H9 (cell line): ENCODE data around the gene F2. TPM values are rescaled to one million over a fixed set of nuclear protein-coding genes. Genes with fewer than 3 reads are reported as not detected.

Source experiments
- DNase-seq: peaks from one replicate; pipeline ENCODE4 v3.0.0-alpha.2; 2017
- H2AFZ ChIP-seq: one replicate; pipeline ENCODE4 v1.6.1; 2013; ENCODE audit warnings: mild to moderate bottlenecking, low read length, control low read depth, moderate library complexity
- H2AK5ac ChIP-seq: 2 replicates; pipeline ENCODE4 v1.6.1; 2013; ENCODE audit warnings: low read length, control low read depth, mixed read lengths; ENCODE audit not compliant: insufficient read length
- H2BK120ac ChIP-seq: one replicate; pipeline ENCODE4 v1.6.1; 2013; ENCODE audit warnings: low read depth, mild to moderate bottlenecking, low read length, control low read depth, inconsistent platforms; ENCODE audit not compliant: poor library complexity, severe bottlenecking
- H2BK12ac ChIP-seq: 2 replicates; pipeline ENCODE4 v1.6.1; 2013; ENCODE audit warnings: low read length, control low read depth, mixed read lengths, low read depth; ENCODE audit not compliant: insufficient read length
- H2BK15ac ChIP-seq: 2 replicates; pipeline ENCODE4 v1.6.1; 2013; ENCODE audit warnings: low read depth, low read length, control low read depth
- H2BK20ac ChIP-seq: one replicate; pipeline ENCODE4 v1.6.1; 2013; ENCODE audit warnings: low read depth, mild to moderate bottlenecking, low read length, control low read depth, inconsistent platforms; ENCODE audit not compliant: poor library complexity, severe bottlenecking
- H2BK5ac ChIP-seq: 2 replicates; pipeline ENCODE4 v1.6.1; 2013; ENCODE audit warnings: low read length, control low read depth, mixed read lengths; ENCODE audit not compliant: insufficient read length
- H3K14ac ChIP-seq: 2 replicates; pipeline ENCODE4 v1.6.1; 2013; ENCODE audit warnings: low read length, control low read depth; ENCODE audit not compliant: insufficient read depth
- H3K18ac ChIP-seq: 2 replicates; pipeline ENCODE4 v1.6.1; 2013; ENCODE audit warnings: low read depth, mild to moderate bottlenecking, mixed read lengths, low read length, control low read depth; ENCODE audit not compliant: insufficient read length
- H3K23ac ChIP-seq: 2 replicates; pipeline ENCODE4 v1.6.1; 2013; ENCODE audit warnings: low read length, control low read depth, mixed read lengths, low read depth; ENCODE audit not compliant: insufficient read length
- H3K23me2 ChIP-seq: 2 replicates; pipeline ENCODE4 v1.6.1; 2013; ENCODE audit warnings: low read depth, mild to moderate bottlenecking, mixed read lengths, low read length, control low read depth; ENCODE audit not compliant: insufficient read length, poor library complexity, severe bottlenecking
- H3K27ac ChIP-seq: 2 replicates; pipeline ENCODE4 v1.5.1; 2013; ENCODE audit warnings: low read length, control low read depth, mixed read lengths, low read depth; ENCODE audit not compliant: insufficient read length
- H3K27me3 ChIP-seq: 2 replicates; pipeline ENCODE4 v1.6.1; 2013; ENCODE audit warnings: low read length, control low read depth, inconsistent platforms; ENCODE audit not compliant: insufficient read depth
- H3K4ac ChIP-seq: 2 replicates; pipeline ENCODE4 v1.6.1; 2013; ENCODE audit warnings: low read depth, mild to moderate bottlenecking, control low read depth, inconsistent platforms, low read length, moderate library complexity
- H3K4me1 ChIP-seq: 2 replicates; pipeline ENCODE4 v1.6.1; 2013; ENCODE audit warnings: low read length, control low read depth, inconsistent platforms; ENCODE audit not compliant: insufficient read depth
- H3K4me2 ChIP-seq: 2 replicates; pipeline ENCODE4 v1.6.1; 2013; ENCODE audit warnings: low read length, control low read depth, mixed read lengths; ENCODE audit not compliant: insufficient read length, insufficient read depth
- H3K56ac ChIP-seq: 2 replicates; pipeline ENCODE4 v1.6.1; 2013; ENCODE audit warnings: low read depth, mild to moderate bottlenecking, mixed read lengths, low read length, control low read depth; ENCODE audit not compliant: insufficient read length
- H3K79me1 ChIP-seq: 2 replicates; pipeline ENCODE4 v1.6.1; 2013; ENCODE audit warnings: low read depth, mild to moderate bottlenecking, moderate library complexity, low read length, control low read depth, inconsistent platforms; ENCODE audit not compliant: insufficient read depth, poor library complexity, severe bottlenecking
- H3K79me2 ChIP-seq: 2 replicates; pipeline ENCODE4 v1.6.1; 2013; ENCODE audit warnings: low read length, control low read depth, inconsistent platforms; ENCODE audit not compliant: insufficient read depth
- H3K9ac ChIP-seq: 2 replicates; pipeline ENCODE4 v1.6.1; 2013; ENCODE audit warnings: low read length, control low read depth, mixed read lengths; ENCODE audit not compliant: insufficient read length; ENCODE audit errors: extremely low read depth
- H3K9me3 ChIP-seq: one replicate; pipeline ENCODE4 v1.6.1; 2013; ENCODE audit warnings: low read depth, low read length, inconsistent platforms; ENCODE audit not compliant: control insufficient read depth
- H3T11ph ChIP-seq: one replicate; pipeline ENCODE4 v1.6.1; 2013; ENCODE audit warnings: mild to moderate bottlenecking, low read length, control low read depth, inconsistent platforms
- H4K20me1 ChIP-seq: one replicate; pipeline ENCODE4 v1.6.1; 2013; ENCODE audit not compliant: control insufficient read depth, insufficient read length, insufficient read depth
- H4K5ac ChIP-seq: 2 replicates; pipeline ENCODE4 v1.6.1; 2013; ENCODE audit warnings: low read depth, mild to moderate bottlenecking, mixed read lengths, low read length, control low read depth; ENCODE audit not compliant: insufficient read length
- H4K8ac ChIP-seq: replicated peaks from 2 replicates; pipeline ENCODE4 v1.6.1; 2013; ENCODE audit warnings: low read length, control low read depth, mixed read lengths, low read depth; ENCODE audit not compliant: insufficient read length
- H4K91ac ChIP-seq: 2 replicates; pipeline ENCODE4 v1.6.1; 2013; ENCODE audit warnings: low read depth, mild to moderate bottlenecking, moderate library complexity, mixed read lengths, low read length, control low read depth; ENCODE audit not compliant: insufficient read length
- H3K27ac Mint-ChIP-seq, 3 experiments: 2 replicates in 2 of 3; 3 replicates in 1 of 3; pipeline ENCODE4 v1.8.0; 2020 to 2021; ENCODE audit warnings: mixed read lengths in 3 of 3, mild to moderate bottlenecking in 1 of 3, moderate library complexity in 1 of 3
- H3K27me3 Mint-ChIP-seq: 2 replicates; pipeline ENCODE4 v1.8.0; 2021; ENCODE audit warnings: low read depth, mild to moderate bottlenecking, moderate library complexity, mixed read lengths
- H3K36me3 Mint-ChIP-seq, 3 experiments: 2 replicates in 2 of 3; 3 replicates in 1 of 3; pipeline ENCODE4 v1.8.0; 2020 to 2021; ENCODE audit warnings: low read depth in 3 of 3, mixed read lengths in 3 of 3; ENCODE audit not compliant: insufficient read depth in 1 of 3
- H3K4me1 Mint-ChIP-seq, 2 experiments: 2 replicates each; pipeline ENCODE4 v1.8.0; 2020; ENCODE audit warnings: mixed read lengths in 2 of 2
- H3K4me3 Mint-ChIP-seq, 2 experiments: 2 replicates in 1 of 2; 3 replicates in 1 of 2; pipeline ENCODE4 v1.8.0; 2020 to 2021; ENCODE audit warnings: mild to moderate bottlenecking in 2 of 2, mixed read lengths in 2 of 2, moderate library complexity in 1 of 2
- H3K9me3 Mint-ChIP-seq, 2 experiments: 2 replicates in 1 of 2; 3 replicates in 1 of 2; pipeline ENCODE4 v1.8.0; 2020; ENCODE audit warnings: mild to moderate bottlenecking in 2 of 2, mixed read lengths in 2 of 2, moderate library complexity in 1 of 2
- WGBS: extraction: QIAGEN DNeasy Blood & Tissue Kit; methylation state at CpG from one replicate; pipeline ENCODE4 v1.1.7; 2013; ENCODE audit warnings: missing lambda C conversion rate, low lambda C conversion rate, mixed read lengths; ENCODE audit not compliant: insufficient read length; ENCODE audit errors: extremely low coverage; 5-methylcytosine and 5-hydroxymethylcytosine counted together
- total RNA-seq: library from RNA; stranded (reverse); gene quantifications from 2 replicates; pipeline ENCODE4 v1.2.1, GENCODE V29; 2021
- TF ChIP-seq, protein P1 (sequence below): fragments of 200-600 bp; sonication (generic); conservative IDR thresholded peaks from 3 replicates; pipeline ENCODE4 v1.8.0; 2021; ENCODE audit warnings: antibody characterized with exemption, mild to moderate bottlenecking

The F2 gene
- total RNA-seq, 1 experiment from 2014 or later: not detected

- H3K79me2 ChIP-seq: no peaks in the 10 kb centered on the region
- H2AFZ ChIP-seq: no peak overlapping the region
- no peaks in the 10 kb centered on the region for H3K27me3 ChIP-seq
- no peak overlapping the region for H3K56ac ChIP-seq
- no peak overlapping the region for H4K8ac ChIP-seq
- no CpG with 5 or more reads among the region's 4 CpGs for WGBS
- H2BK20ac ChIP-seq: no peak overlapping the region
- no peak overlapping the region for H2BK5ac ChIP-seq
- H3K23me2 ChIP-seq: no peaks in the 10 kb centered on the region
- no peak overlapping the region for H3K18ac ChIP-seq
- Mint-ChIP-seq H3K9me3 (no peaks in the 10 kb centered on the region), H3K4me3 (no peak overlapping the region; a peak in 1 of 5 replicates), H3K27ac (peak overlapping the region; percentile 74 to 95 (median 86); a peak in 4 of 7 replicates), H3K27me3 (no peaks in the 10 kb centered on the region; the same call in 1 of the 2 replicates), H3K4me1 (peaks cover 14 to 16% of the 10 kb centered on the region in 2 experiments), H3K36me3 (peaks cover 14 to 34% (median 30%) of the 10 kb centered on the region in 3 experiments; a peak in 6 of 7 replicates)
- H3K14ac ChIP-seq: no peak overlapping the region
- H2BK120ac ChIP-seq: no peak overlapping the region
- no peaks in the 10 kb centered on the region for H3K9me3 ChIP-seq
- H3K9ac ChIP-seq: no peak overlapping the region
- peak overlapping the region; percentile 24 for H4K91ac ChIP-seq
- no peaks in the 10 kb centered on the region for H4K20me1 ChIP-seq
- no peaks in the 10 kb centered on the region for H3K4me1 ChIP-seq
- H2AK5ac ChIP-seq: no peak overlapping the region
- H3K27ac ChIP-seq: no peak overlapping the region
- H4K5ac ChIP-seq: no peak overlapping the region
- H3K4ac ChIP-seq: no peak overlapping the region
- DNase-seq: no peak
- H2BK12ac ChIP-seq: no peak overlapping the region
- no peak overlapping the region for H3K4me2 ChIP-seq
- H3T11ph ChIP-seq: no peak overlapping the region
- TF ChIP-seq, protein P1, sequence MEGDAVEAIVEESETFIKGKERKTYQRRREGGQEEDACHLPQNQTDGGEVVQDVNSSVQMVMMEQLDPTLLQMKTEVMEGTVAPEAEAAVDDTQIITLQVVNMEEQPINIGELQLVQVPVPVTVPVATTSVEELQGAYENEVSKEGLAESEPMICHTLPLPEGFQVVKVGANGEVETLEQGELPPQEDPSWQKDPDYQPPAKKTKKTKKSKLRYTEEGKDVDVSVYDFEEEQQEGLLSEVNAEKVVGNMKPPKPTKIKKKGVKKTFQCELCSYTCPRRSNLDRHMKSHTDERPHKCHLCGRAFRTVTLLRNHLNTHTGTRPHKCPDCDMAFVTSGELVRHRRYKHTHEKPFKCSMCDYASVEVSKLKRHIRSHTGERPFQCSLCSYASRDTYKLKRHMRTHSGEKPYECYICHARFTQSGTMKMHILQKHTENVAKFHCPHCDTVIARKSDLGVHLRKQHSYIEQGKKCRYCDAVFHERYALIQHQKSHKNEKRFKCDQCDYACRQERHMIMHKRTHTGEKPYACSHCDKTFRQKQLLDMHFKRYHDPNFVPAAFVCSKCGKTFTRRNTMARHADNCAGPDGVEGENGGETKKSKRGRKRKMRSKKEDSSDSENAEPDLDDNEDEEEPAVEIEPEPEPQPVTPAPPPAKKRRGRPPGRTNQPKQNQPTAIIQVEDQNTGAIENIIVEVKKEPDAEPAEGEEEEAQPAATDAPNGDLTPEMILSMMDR: no peak
- H2BK15ac ChIP-seq: no peak overlapping the region
- no peaks in the 10 kb centered on the region for H3K79me1 ChIP-seq
- no peak overlapping the region for H3K23ac ChIP-seq
Observed at GRCh38 chr11:46675288-46675851, 43.6 kb upstream of the F2 start.
